Gastrocnemius medialis (tissue), 4 donors: ENCODE data around the gene CDK3. TPM values are rescaled to one million over a fixed set of nuclear protein-coding genes. Genes with fewer than 3 reads are reported as not detected.
A peak's percentile ranks its signal among the peaks of the same experiment; 100 is the strongest.

Experiments
- ATAC-seq, 2 donors: fragments of 150-250 bp; one replicate each; pipeline ENCODE4 v1.9.1; 2016
- DNase-seq, 2 donors: peaks; one replicate each; pipeline ENCODE4 v3.0.0-alpha.2; 2019
- H3K27ac ChIP-seq, 4 donors: fragments of 200-600 bp; sonication (generic); 1 replicate in 1 of 4; 2 replicates in 3 of 4; pipeline ENCODE4 v1.5.1; 2016 to 2018; ENCODE audit warnings: mild to moderate bottlenecking in 2 of 4, moderate library complexity in 1 of 4
- H3K27me3 ChIP-seq, 3 donors: fragments of 200-600 bp; sonication (generic) in 2 of 3; 1 replicate in 1 of 3; 2 replicates in 2 of 3; pipeline versions ENCODE4 v1.5.1 to v1.6.0; 2016 to 2019; ENCODE audit warnings: mild to moderate bottlenecking in 1 of 3, moderate library complexity in 1 of 3
- H3K36me3 ChIP-seq, 2 donors: fragments of 200-600 bp; sonication (generic) in 1 of 2; one replicate each; pipeline ENCODE4 v1.5.1; 2017 to 2018
- H3K4me1 ChIP-seq, 2 donors: fragments of 200-600 bp; sonication (generic) in 1 of 2; one replicate each; pipeline ENCODE4 v1.5.1; 2016 to 2017; ENCODE audit warnings: mild to moderate bottlenecking in 2 of 2
- H3K4me3 ChIP-seq, 4 donors: fragments of 200-600 bp; sonication (generic) in 3 of 4; 1 replicate in 1 of 4; 2 replicates in 3 of 4; pipeline ENCODE4 v1.5.1; 2016 to 2019; ENCODE audit warnings: mild to moderate bottlenecking in 2 of 4
- H3K9me3 ChIP-seq, 3 donors: fragments of 200-600 bp; sonication (generic) in 2 of 3; 1 replicate in 1 of 3; 2 replicates in 2 of 3; pipeline ENCODE4 v1.5.1; 2016 to 2019
- POLR2A ChIP-seq, 2 donors: fragments of 450-650 bp; IDR thresholded peaks; one replicate each; pipeline ENCODE4 v1.6.1; 2017; ENCODE audit warnings: antibody characterized with exemption in 2 of 2, mild to moderate bottlenecking in 2 of 2, moderate library complexity in 2 of 2
- in situ Hi-C, 4 donors: fragments of 200-750 bp; cut with MboI; loops; one replicate each; pipeline versions ENCODE4 v1.15.0 to v1.8.0; 2017; ENCODE audit warnings: low sequenced_read_pairs in 4 of 4
- intact Hi-C: fragments of 100-400 bp; cut with DNase I; formaldehyde crosslinking; loops from one replicate; pipeline ENCODE4 v1.15.1; 2023; ENCODE audit warnings: low total_unique reads
- total RNA-seq, 4 donors: library from RNA; depleted of rRNA; stranded (reverse); fragments of >200 nt; gene quantifications; one replicate each; pipeline versions ENCODE4 v1.1.0 to v1.2.3, GENCODE V29; 2016
- TF ChIP-seq, protein P1 (sequence below), 5 experiments: fragments of 450-650 bp in 3 of 5; fragments of 200-600 bp in 2 of 5; sonication (generic) in 2 of 5; IDR thresholded peaks in 4 of 5; conservative IDR thresholded peaks in 1 of 5; 1 replicate in 4 of 5; 2 replicates in 1 of 5; pipeline ENCODE4 v1.5.1; 2016 to 2019; ENCODE audit warnings: antibody characterized with exemption in 5 of 5, mild to moderate bottlenecking in 3 of 5, moderate library complexity in 3 of 5

CDK3 gene
- total RNA-seq, 4 donors from 2014 or later, result 0.33 to 1.8 (median 1.1) TPM

DNA sequence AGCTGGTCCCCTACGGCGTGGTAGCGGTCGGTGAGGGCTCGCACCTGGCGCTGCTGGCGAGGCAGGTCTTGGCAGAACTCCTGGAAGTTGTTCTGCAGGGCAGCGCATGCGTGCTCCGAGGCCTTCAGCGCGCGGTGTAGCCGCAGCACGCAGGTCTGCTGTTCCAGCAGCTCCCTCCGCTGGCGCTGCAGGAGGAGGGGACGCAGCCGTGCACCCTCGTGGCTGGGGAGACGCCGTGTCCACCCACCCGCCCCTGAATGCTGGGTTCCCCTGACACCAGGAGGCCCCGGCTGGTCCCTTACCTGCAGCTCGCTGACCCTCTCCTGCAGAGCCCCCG is 14.2 kb downstream of the CDK3 start:
- TF ChIP-seq, protein P1, sequence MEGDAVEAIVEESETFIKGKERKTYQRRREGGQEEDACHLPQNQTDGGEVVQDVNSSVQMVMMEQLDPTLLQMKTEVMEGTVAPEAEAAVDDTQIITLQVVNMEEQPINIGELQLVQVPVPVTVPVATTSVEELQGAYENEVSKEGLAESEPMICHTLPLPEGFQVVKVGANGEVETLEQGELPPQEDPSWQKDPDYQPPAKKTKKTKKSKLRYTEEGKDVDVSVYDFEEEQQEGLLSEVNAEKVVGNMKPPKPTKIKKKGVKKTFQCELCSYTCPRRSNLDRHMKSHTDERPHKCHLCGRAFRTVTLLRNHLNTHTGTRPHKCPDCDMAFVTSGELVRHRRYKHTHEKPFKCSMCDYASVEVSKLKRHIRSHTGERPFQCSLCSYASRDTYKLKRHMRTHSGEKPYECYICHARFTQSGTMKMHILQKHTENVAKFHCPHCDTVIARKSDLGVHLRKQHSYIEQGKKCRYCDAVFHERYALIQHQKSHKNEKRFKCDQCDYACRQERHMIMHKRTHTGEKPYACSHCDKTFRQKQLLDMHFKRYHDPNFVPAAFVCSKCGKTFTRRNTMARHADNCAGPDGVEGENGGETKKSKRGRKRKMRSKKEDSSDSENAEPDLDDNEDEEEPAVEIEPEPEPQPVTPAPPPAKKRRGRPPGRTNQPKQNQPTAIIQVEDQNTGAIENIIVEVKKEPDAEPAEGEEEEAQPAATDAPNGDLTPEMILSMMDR (IDR thresholded peaks at IDR 0.05 in 4 of 5, conservative IDR thresholded peaks at IDR 0.05 in 1 of 5), result no peak
- no peak for TF ChIP-seq POLR2A (IDR thresholded peaks at IDR 0.05)
- intact Hi-C loops (no loop called here), in situ Hi-C loops (loop anchor here in 1 of 4 donors (10.0 kb wide), 1 partner anchor 280 kb away; no protein-coding TSS in a partner anchor)
- H3K9me3 ChIP-seq, result no peaks in the 10 kb centered on the region
- DNase-seq (no peak), ATAC-seq (peak; percentile 27 to 37)
- no peaks in the 10 kb centered on the region for H3K36me3 ChIP-seq
- H3K27ac ChIP-seq, result no peak overlapping the region
- no peaks in the 10 kb centered on the region for H3K27me3 ChIP-seq
- no peak overlapping the region for H3K4me3 ChIP-seq
- H3K4me1 ChIP-seq, result peaks cover 0 to 3% of the 10 kb centered on the region in 2 donors

DNA sequence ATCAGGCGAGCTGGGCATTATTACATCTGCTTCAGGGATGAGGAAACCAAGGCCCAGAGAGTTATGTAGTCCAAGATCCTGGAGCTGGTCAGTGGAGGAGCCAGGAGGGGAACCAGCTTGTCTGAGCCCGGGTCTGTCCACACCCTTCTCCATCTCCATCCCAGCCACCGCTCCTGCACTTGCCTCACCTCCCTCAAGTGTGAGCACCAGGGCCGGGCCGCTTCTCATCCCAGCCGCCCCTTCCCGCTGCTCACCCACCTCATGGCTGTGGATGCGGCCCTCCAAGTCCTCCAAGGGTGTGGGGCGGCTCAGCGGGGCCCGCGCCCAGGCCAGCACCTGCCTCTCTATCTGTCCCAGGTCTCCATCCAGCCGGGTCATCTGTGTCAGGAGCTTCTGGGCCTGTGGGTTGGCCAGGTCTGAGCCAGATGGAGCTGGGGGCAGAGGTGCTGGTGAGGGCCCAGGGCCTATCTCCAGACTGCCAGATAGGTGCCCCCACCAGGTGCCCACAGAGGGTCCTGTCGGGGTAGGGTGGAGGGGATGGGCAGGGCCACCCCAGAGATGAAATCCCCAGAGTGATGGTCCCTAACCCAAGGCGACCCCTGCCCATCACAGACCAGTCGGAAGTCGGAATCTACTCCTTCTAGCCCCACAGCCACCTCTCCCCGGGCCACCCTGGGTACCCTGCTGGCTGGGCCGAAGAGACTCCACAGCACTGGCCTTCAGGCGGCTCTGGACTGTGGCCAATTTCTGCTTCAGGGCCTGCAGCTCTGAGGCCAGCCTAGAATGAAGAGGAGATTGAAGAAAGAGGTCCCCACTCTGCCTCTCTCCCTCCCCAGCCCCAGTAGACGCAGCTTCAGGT is 17.1 kb downstream of the CDK3 start:
- Histone ChIP-seq H3K27me3 (no peaks in the 10 kb centered on the region), H3K36me3 (no peaks in the 10 kb centered on the region), H3K27ac (no peak overlapping the region), H3K4me1 (peaks cover 0 to 3% of the 10 kb centered on the region in 2 donors), H3K4me3 (no peak overlapping the region), H3K9me3 (no peaks in the 10 kb centered on the region)
- no peak for ATAC-seq
- intact Hi-C loops, result no loop called here
- in situ Hi-C loops, result loop anchor here in 1 of 4 donors (10.0 kb wide), 1 partner anchor 277 kb away; no protein-coding TSS in a partner anchor
- no peak for TF ChIP-seq POLR2A (IDR thresholded peaks at IDR 0.05)
- TF ChIP-seq, protein P1 (IDR thresholded peaks at IDR 0.05 in 4 of 5, conservative IDR thresholded peaks at IDR 0.05 in 1 of 5), result no peak
- no peak for DNase-seq

DNA sequence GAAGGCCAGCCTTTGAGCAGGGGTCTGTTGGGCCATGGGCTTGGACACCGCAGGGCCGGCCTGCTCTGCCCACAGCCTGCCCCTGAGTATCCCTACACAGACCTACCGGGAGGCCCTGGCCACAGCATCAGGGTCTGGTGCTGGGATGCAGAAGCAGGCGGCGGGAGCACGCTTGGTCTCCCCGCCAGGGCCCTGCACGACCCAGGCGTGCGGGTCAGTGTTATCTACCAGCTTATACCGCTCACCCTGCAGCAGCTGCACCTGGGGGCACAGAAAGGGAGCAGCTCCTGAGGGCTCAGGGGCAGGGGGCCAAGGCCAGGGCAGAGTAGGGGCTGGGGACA is 17.7 kb downstream of the CDK3 start:
- no peak overlapping the region for H3K4me3 ChIP-seq
- H3K4me1 ChIP-seq, result peaks cover 0 to 3% of the 10 kb centered on the region in 2 donors
- no peaks in the 10 kb centered on the region for H3K9me3 ChIP-seq
- in situ Hi-C loops (loop anchor here in 1 of 4 donors (10.0 kb wide), 1 partner anchor 276 kb away; no protein-coding TSS in a partner anchor), intact Hi-C loops (no loop called here)
- H3K36me3 ChIP-seq, result no peaks in the 10 kb centered on the region
- TF ChIP-seq, protein P1 (IDR thresholded peaks at IDR 0.05 in 4 of 5, conservative IDR thresholded peaks at IDR 0.05 in 1 of 5), result no peak
- TF ChIP-seq POLR2A (IDR thresholded peaks at IDR 0.05), result no peak
- ATAC-seq (no peak), DNase-seq (no peak)
- no peaks in the 10 kb centered on the region for H3K27me3 ChIP-seq
- no peak overlapping the region for H3K27ac ChIP-seq

DNA sequence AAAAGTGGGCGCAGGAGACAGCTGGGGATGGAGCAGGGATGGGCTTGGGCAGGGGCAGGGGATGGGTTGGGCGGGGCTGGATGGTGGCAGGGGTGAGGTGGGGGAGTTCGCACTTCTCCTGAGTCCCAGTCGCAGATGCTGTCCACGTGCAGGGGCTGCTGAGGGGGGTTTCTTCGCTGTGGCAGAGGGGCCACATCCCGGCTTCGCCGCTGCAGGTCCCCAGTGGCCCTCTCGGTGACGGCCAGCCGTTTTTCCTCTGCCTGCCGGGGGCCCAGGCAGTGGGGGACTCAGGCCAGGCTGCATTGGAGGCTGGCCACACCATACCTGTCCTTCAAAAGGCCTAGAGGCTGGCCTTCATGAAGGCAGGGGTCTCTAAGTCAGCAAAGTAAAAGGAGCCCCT is 18.1 kb downstream of the CDK3 start:
- no peak for DNase-seq
- Histone ChIP-seq H3K4me3 (no peak overlapping the region), H3K4me1 (peaks cover 0 to 3% of the 10 kb centered on the region in 2 donors), H3K27ac (no peak overlapping the region), H3K36me3 (no peaks in the 10 kb centered on the region), H3K9me3 (no peaks in the 10 kb centered on the region), H3K27me3 (no peaks in the 10 kb centered on the region)
- in situ Hi-C loops (loop anchor here in 1 of 4 donors (10.0 kb wide), 1 partner anchor 276 kb away; no protein-coding TSS in a partner anchor), intact Hi-C loops (no loop called here)
- TF ChIP-seq, protein P1 (IDR thresholded peaks at IDR 0.05 in 4 of 5, conservative IDR thresholded peaks at IDR 0.05 in 1 of 5), result no peak
- TF ChIP-seq POLR2A (IDR thresholded peaks at IDR 0.05), result no peak
- ATAC-seq, result no peak
